ENCODE measurements around the gene FXYD1. TPM values are rescaled to one million over a fixed set of nuclear protein-coding genes. Genes with fewer than 3 reads are reported as not detected.

Gene FXYD1
- total RNA-seq (10 to 100 TPM; 17.8 to 27.5 TPM), polyA plus RNA-seq (10 to 100 TPM in 1 of 2 donors, 1 to 10 TPM in 1; 5.7 to 37.6 TPM)
- long read RNA-seq, donor 1, transcript FXYD1-206 (8 exons, 486 nt) = minor isoform, 6 of 35 reads
- long read RNA-seq, donor 1, transcript FXYD1-201 (8 exons, 592 nt) = major isoform, 23 of 35 reads
- long read RNA-seq, donor 1, partial matches to known transcripts = 0 of 35 reads
- long read RNA-seq, donor 1, other reads (novel, unspliced or antisense) = 0 of 35 reads
- long read RNA-seq, donor 2, transcript FXYD1-201 (8 exons, 592 nt) = major isoform, 8 of 10 reads
- long read RNA-seq, donor 2, partial matches to known transcripts = 0 of 10 reads
- long read RNA-seq, donor 2, other reads (novel, unspliced or antisense) = 0 of 10 reads
- long read RNA-seq, donor 3, transcript FXYD1-201 (8 exons, 592 nt) = major isoform, 17 of 18 reads
- long read RNA-seq, donor 3, partial matches to known transcripts = 0 of 18 reads
- long read RNA-seq, donor 3, other reads (novel, unspliced or antisense) = 0 of 18 reads
- long read RNA-seq, donor 4, transcript FXYD1-201 (8 exons, 592 nt) = major isoform, 9 of 11 reads
- long read RNA-seq, donor 4, partial matches to known transcripts = 0 of 11 reads
- long read RNA-seq, donor 4, other reads (novel, unspliced or antisense) = 0 of 11 reads
- long read RNA-seq, donor 5, transcript FXYD1-201 (8 exons, 592 nt) = major isoform, 23 of 26 reads
- long read RNA-seq, donor 5, partial matches to known transcripts = 0 of 26 reads
- long read RNA-seq, donor 5, other reads (novel, unspliced or antisense) = 0 of 26 reads

- no peak for TF ChIP-seq CTCF (IDR thresholded peaks at IDR 0.05; ENCODE audit: control extremely low read depth, extremely low read depth)
- DNase-seq (peak; percentile 82 to 92 (median 84)), ATAC-seq (ENCODE audit: insufficient read depth, low FRiP score) (no peak)
- H3K27me3 ChIP-seq (ENCODE audit: control insufficient read depth in 3 of 3, insufficient read depth in 3 of 3, low read length in 2 of 3) = peaks cover 0 to 5% (median 0%) of the 10 kb centered on the region in 3 donors
- H3K9ac ChIP-seq (ENCODE audit: insufficient read depth in 1 of 2, low read length in 2 of 2) = peak within 1 kb of the TSS; percentile 44 to 89
- H3K4me3 ChIP-seq = no peak within 1 kb of the TSS
- 66 to 81% methylated on average over 14 to 18 of the region's 18 CpGs for WGBS, 2 donors
- no peaks in the 10 kb centered on the region for H3K9me3 ChIP-seq (ENCODE audit: control insufficient read depth in 4 of 4, insufficient read depth in 3 of 4, low read length in 3 of 4)
- peak within 1 kb of the TSS; percentile 67 to 87 for H3K27ac ChIP-seq (ENCODE audit: low read depth in 1 of 2, low read length in 1 of 2)
- peaks cover 5 to 50% (median 14%) of the 10 kb centered on the region in 5 donors for H3K4me1 ChIP-seq (ENCODE audit: control insufficient read depth in 5 of 5, insufficient read depth in 5 of 5, low read length in 5 of 5)
- peaks cover 0 to 3% (median 0%) of the 10 kb centered on the region in 4 donors for H3K36me3 ChIP-seq (ENCODE audit: control insufficient read depth in 4 of 4, insufficient read depth in 4 of 4, low read length in 4 of 4)
Observed at GRCh38 chr19:35138305-35138892, at the start of gene FXYD1. Gene FXYD1 (plus strand): TSS chr19:35138824. CDS start chr19:35140080, 1,256 bp downstream.

GRCh38 chr19:35089554-35089953 is 49.1 kb upstream of the FXYD1 start:
- Histone ChIP-seq H3K4me1 (ENCODE audit: control insufficient read depth in 5 of 5, insufficient read depth in 5 of 5, low read length in 5 of 5) (peaks cover 0 to 4% (median 0%) of the 10 kb centered on the region in 5 donors), H3K36me3 (ENCODE audit: control insufficient read depth in 4 of 4, insufficient read depth in 4 of 4, low read length in 4 of 4) (no peaks in the 10 kb centered on the region), H3K9ac (ENCODE audit: insufficient read depth in 1 of 2, low read length in 2 of 2) (no peak overlapping the region), H3K4me3 (no peak overlapping the region), H3K9me3 (ENCODE audit: control insufficient read depth in 4 of 4, insufficient read depth in 3 of 4, low read length in 3 of 4) (no peaks in the 10 kb centered on the region), H3K27ac (ENCODE audit: low read depth in 1 of 2, low read length in 1 of 2) (no peak overlapping the region), H3K27me3 (ENCODE audit: control insufficient read depth in 3 of 3, insufficient read depth in 3 of 3, low read length in 2 of 3) (peaks cover 0 to 3% (median 0%) of the 10 kb centered on the region in 3 donors)
- ATAC-seq (ENCODE audit: insufficient read depth, low FRiP score) (no peak), DNase-seq (no peak)
- 87 to 89% methylated on average over 8 of the region's 8 CpGs for WGBS, 2 donors
- no peak for TF ChIP-seq CTCF (IDR thresholded peaks at IDR 0.05; ENCODE audit: control extremely low read depth, extremely low read depth)

DNA sequence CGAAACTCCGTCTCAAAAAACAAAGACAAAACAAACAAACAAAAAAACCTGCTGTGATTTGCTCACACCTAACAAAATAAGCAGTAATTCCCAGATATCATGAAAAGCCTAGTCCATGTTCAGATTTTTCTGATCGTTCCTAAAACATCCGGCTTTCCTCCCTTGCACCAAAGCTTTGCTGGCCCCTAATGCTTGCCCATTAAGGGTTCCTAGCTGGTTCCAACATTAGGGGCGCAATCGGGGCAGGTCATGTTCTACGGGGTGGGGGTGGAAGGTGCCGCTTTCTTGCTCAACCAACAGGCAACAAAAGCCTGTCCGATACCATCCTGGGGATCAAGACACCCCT is 48.5 kb upstream of the FXYD1 start:
- Histone ChIP-seq H3K27me3 (ENCODE audit: control insufficient read depth in 3 of 3, insufficient read depth in 3 of 3, low read length in 2 of 3) (peaks cover 0 to 3% (median 0%) of the 10 kb centered on the region in 3 donors), H3K9ac (ENCODE audit: insufficient read depth in 1 of 2, low read length in 2 of 2) (no peak overlapping the region), H3K4me3 (no peak overlapping the region), H3K36me3 (ENCODE audit: control insufficient read depth in 4 of 4, insufficient read depth in 4 of 4, low read length in 4 of 4) (no peaks in the 10 kb centered on the region), H3K9me3 (ENCODE audit: control insufficient read depth in 4 of 4, insufficient read depth in 3 of 4, low read length in 3 of 4) (no peaks in the 10 kb centered on the region), H3K4me1 (ENCODE audit: control insufficient read depth in 5 of 5, insufficient read depth in 5 of 5, low read length in 5 of 5) (peaks cover 0 to 4% (median 0%) of the 10 kb centered on the region in 5 donors), H3K27ac (ENCODE audit: low read depth in 1 of 2, low read length in 1 of 2) (no peak overlapping the region)
- ATAC-seq (ENCODE audit: insufficient read depth, low FRiP score) = no peak
- 33 to 36% methylated on average over 9 of the region's 9 CpGs for WGBS, 2 donors
- DNase-seq = no peak
- no peak for TF ChIP-seq CTCF (IDR thresholded peaks at IDR 0.05; ENCODE audit: control extremely low read depth, extremely low read depth)

All from lung (tissue), 16 donors.